Testis (tissue), 3 donors: ENCODE data around the gene NTM. TPM values are rescaled to one million over a fixed set of nuclear protein-coding genes. Genes with fewer than 3 reads are reported as not detected.

Source experiments
- DNase-seq: peaks from one replicate; pipeline ENCODE4 v3.0.0-alpha.2; 2019
- H3K27ac ChIP-seq, 2 donors: fragments of 200-600 bp; sonication (generic); one replicate each; pipeline ENCODE4 v1.5.1; 2019
- H3K27me3 ChIP-seq: fragments of 200-600 bp; sonication (generic); one replicate; pipeline ENCODE4 v1.5.1; 2019
- H3K36me3 ChIP-seq: fragments of 200-600 bp; sonication (generic); one replicate; pipeline ENCODE4 v1.5.1; 2017; ENCODE audit warnings: low read depth; ENCODE audit errors: missing control alignments
- H3K4me1 ChIP-seq: fragments of 200-600 bp; sonication (generic); one replicate; pipeline ENCODE4 v1.5.1; 2019
- H3K4me3 ChIP-seq, 2 donors: fragments of 200-600 bp; sonication (generic); one replicate each; pipeline ENCODE4 v1.5.1; 2017 to 2019
- H3K9me3 ChIP-seq: fragments of 200-600 bp; sonication (generic); one replicate; pipeline ENCODE4 v1.5.1; 2017
- CTCF ChIP-seq, 3 experiments: fragments of 450-650 bp in 2 of 3; fragments of 200-600 bp in 1 of 3; sonication (generic) in 1 of 3; IDR thresholded peaks; one replicate each; pipeline ENCODE4 v1.5.1; 2016 to 2019; ENCODE audit warnings: antibody characterized with exemption in 3 of 3, mild to moderate bottlenecking in 2 of 3, moderate library complexity in 1 of 3
- POLR2A ChIP-seq: fragments of 450-650 bp; IDR thresholded peaks from one replicate; pipeline ENCODE4 v1.6.1; 2017; ENCODE audit warnings: antibody characterized with exemption, mild to moderate bottlenecking, moderate library complexity
- WGBS, 2 donors: methylation state at CpG; one replicate each; pipeline ENCODE4 v1.1.5; 2018; 5-methylcytosine and 5-hydroxymethylcytosine counted together
- intact Hi-C: fragments of 100-400 bp; cut with DNase I; formaldehyde crosslinking; loops from one replicate; pipeline ENCODE4 v1.15.1; 2023; ENCODE audit warnings: low total_unique reads
- polyA plus RNA-seq: library from polyadenylated mRNA; stranded (reverse); fragments of 350-450 nt; fragmentation: Illumina TruSeq; extraction: RNeasy Lipid Tissue Mini Kit (QIAGEN cat#74804); gene quantifications from one replicate; pipeline ENCODE4 v1.2.3, GENCODE V29; 2014; ENCODE audit warnings: low read depth, low replicate concordance; ENCODE audit not compliant: insufficient read depth
- total RNA-seq, 2 donors: library from RNA; depleted of rRNA; stranded (reverse); fragments of >200 nt; gene quantifications; one replicate each; pipeline ENCODE4 v1.2.3, GENCODE V29; 2016

Gene NTM
- total and polyA plus RNA-seq, 3 donors from 2014 or later: 1.7 to 4.5 (median 1.8) TPM

GRCh38 chr11:131685206-131685605, 314.8 kb downstream of the NTM start:
- TF ChIP-seq CTCF (IDR thresholded peaks at IDR 0.05) (no peak), POLR2A (no peak)
- Histone ChIP-seq H3K4me1 (no peaks in the 10 kb centered on the region), H3K27ac (no peak overlapping the region), H3K27me3 (no peaks in the 10 kb centered on the region), H3K9me3 (no peaks in the 10 kb centered on the region), H3K4me3 (no peak overlapping the region), H3K36me3 (no peaks in the 10 kb centered on the region)
- intact Hi-C loops: no loop called here
- WGBS, 2 donors: 91 to 92% methylated on average over 6 of the region's 6 CpGs
- DNase-seq: no peak

- H3K4me3 ChIP-seq: no peak overlapping the region
- no peaks in the 10 kb centered on the region for H3K36me3 ChIP-seq
- H3K27ac ChIP-seq: no peak overlapping the region
- no peaks in the 10 kb centered on the region for H3K27me3 ChIP-seq
- H3K4me1 ChIP-seq: no peaks in the 10 kb centered on the region
- no peak for TF ChIP-seq POLR2A
- TF ChIP-seq CTCF (IDR thresholded peaks at IDR 0.05): no peak
- H3K9me3 ChIP-seq: no peaks in the 10 kb centered on the region
- WGBS, 2 donors: 72 to 94% methylated on average over 3 of the region's 3 CpGs
- DNase-seq: no peak
- intact Hi-C loops: no loop called here
These were observed 315.5 kb downstream of the NTM start for GRCh38 chr11:131685906-131686305.

GRCh38 chr11:131686836-131687235, 316.4 kb downstream of the NTM start:
- intact Hi-C loops: no loop called here
- H3K9me3 ChIP-seq: no peaks in the 10 kb centered on the region
- no peak for TF ChIP-seq POLR2A
- TF ChIP-seq CTCF (IDR thresholded peaks at IDR 0.05): no peak
- H3K36me3 ChIP-seq: no peaks in the 10 kb centered on the region
- WGBS, 2 donors: 75 to 81% methylated on average over 9 of the region's 9 CpGs
- no peaks in the 10 kb centered on the region for H3K27me3 ChIP-seq
- no peak overlapping the region for H3K27ac ChIP-seq
- H3K4me3 ChIP-seq: no peak overlapping the region
- no peaks in the 10 kb centered on the region for H3K4me1 ChIP-seq
- no peak for DNase-seq

- Histone ChIP-seq H3K4me3 (peak overlapping the region in 1 of 2 donors; percentile 12), H3K27me3 (no peaks in the 10 kb centered on the region), H3K27ac (no peak overlapping the region), H3K9me3 (no peaks in the 10 kb centered on the region), H3K36me3 (no peaks in the 10 kb centered on the region), H3K4me1 (no peaks in the 10 kb centered on the region)
- intact Hi-C loops: no loop called here
- 38 to 70% methylated on average over 27 to 30 of the region's 30 CpGs for WGBS, 2 donors
- no peak for DNase-seq
- TF ChIP-seq POLR2A (no peak), CTCF (IDR thresholded peaks at IDR 0.05) (no peak)
These were observed 317.1 kb downstream of the NTM start for GRCh38 chr11:131687291-131688047.
